Natural killer cell (primary cell): ENCODE measurements around the gene CREB5. TPM values are rescaled to one million over a fixed set of nuclear protein-coding genes. Genes with fewer than 3 reads are reported as not detected.
"Not testable (repeated sequence)": the region's sequence is repeated elsewhere in the genome, so short reads cannot be mapped to it uniquely, and the experiment has no call there.

Experiments used
- ATAC-seq, 3 donors: fragments of 150-1000 bp in 2 of 3; fragments of 200-7000 bp in 1 of 3; cut with Tn5 transposase; 1 replicate in 1 of 3; 2 replicates in 2 of 3; pipeline ENCODE4 v1.10.0; 2021; ENCODE audit warnings: mild to moderate bottlenecking in 2 of 3, moderate library complexity in 2 of 3
- DNase-seq, 2 donors: peaks; one replicate each; pipeline versions ENCODE4 v3.0.0 to v3.0.0-alpha.2; 2013 to 2021; ENCODE audit warnings: mixed read lengths in 1 of 2
- H3K27ac ChIP-seq: one replicate; pipeline ENCODE4 v1.5.1; 2013; ENCODE audit warnings: mild to moderate bottlenecking, low read length
- H3K27me3 ChIP-seq: one replicate; pipeline ENCODE4 v1.6.1; 2013; ENCODE audit warnings: low read length; ENCODE audit not compliant: control insufficient read depth, insufficient read depth
- H3K36me3 ChIP-seq: one replicate; pipeline ENCODE4 v1.6.1; 2013; ENCODE audit warnings: low read length; ENCODE audit not compliant: control insufficient read depth, insufficient read depth
- H3K4me1 ChIP-seq: one replicate; pipeline ENCODE4 v1.6.1; 2013; ENCODE audit warnings: low read length; ENCODE audit not compliant: control insufficient read depth, insufficient read depth
- H3K4me3 ChIP-seq: one replicate; pipeline ENCODE4 v1.5.1; 2013; ENCODE audit warnings: low read length
- H3K9me3 ChIP-seq: one replicate; pipeline ENCODE4 v1.6.1; 2013; ENCODE audit warnings: low read length; ENCODE audit not compliant: control insufficient read depth, insufficient read depth
- H3K27ac Mint-ChIP-seq, 2 donors: one replicate each; pipeline ENCODE4 v1.8.0; 2022; ENCODE audit warnings: mild to moderate bottlenecking in 2 of 2, mixed read lengths in 2 of 2, moderate library complexity in 1 of 2
- H3K27me3 Mint-ChIP-seq, 2 donors: one replicate each; pipeline ENCODE4 v1.8.0; 2022; ENCODE audit warnings: low read depth in 2 of 2, mixed read lengths in 2 of 2
- H3K36me3 Mint-ChIP-seq: one replicate; pipeline ENCODE4 v1.8.0; 2022; ENCODE audit warnings: mixed read lengths
- H3K4me1 Mint-ChIP-seq, 2 donors: one replicate each; pipeline ENCODE4 v1.8.0; 2022; ENCODE audit warnings: mixed read lengths in 2 of 2
- H3K4me3 Mint-ChIP-seq: one replicate; pipeline ENCODE4 v1.8.0; 2022; ENCODE audit warnings: mild to moderate bottlenecking, moderate library complexity, mixed read lengths
- H3K9me3 Mint-ChIP-seq, 2 donors: one replicate each; pipeline ENCODE4 v1.8.0; 2022; ENCODE audit warnings: mixed read lengths in 2 of 2
- CTCF ChIP-seq: fragments of 200-600 bp; IDR thresholded peaks from one replicate; pipeline ENCODE4 v1.8.0; 2022; ENCODE audit warnings: antibody characterized with exemption
- WGBS: methylation state at CpG from one replicate; pipeline ENCODE4 v1.1.7; 2013; ENCODE audit warnings: missing lambda C conversion rate; ENCODE audit not compliant: insufficient coverage; 5-methylcytosine and 5-hydroxymethylcytosine counted together
- intact Hi-C: fragments of 100-400 bp; cut with micrococcal nuclease; formaldehyde crosslinking; loops from one replicate; pipeline ENCODE4 v1.14.2; 2022
- total RNA-seq, 4 donors: library from RNA; stranded (reverse); fragments of 120-200 nt in 1 of 4; gene quantifications; one replicate each; pipeline versions ENCODE4 v1.2.3 to v1.2.4, GENCODE V29; 2013 to 2022

The CREB5 gene
- total RNA-seq, 3 donors from 2014 or later (not counting 1 experiment from before 2014, with no cell fraction given), result 0.52 to 7.0 (median 0.89) TPM

DNA sequence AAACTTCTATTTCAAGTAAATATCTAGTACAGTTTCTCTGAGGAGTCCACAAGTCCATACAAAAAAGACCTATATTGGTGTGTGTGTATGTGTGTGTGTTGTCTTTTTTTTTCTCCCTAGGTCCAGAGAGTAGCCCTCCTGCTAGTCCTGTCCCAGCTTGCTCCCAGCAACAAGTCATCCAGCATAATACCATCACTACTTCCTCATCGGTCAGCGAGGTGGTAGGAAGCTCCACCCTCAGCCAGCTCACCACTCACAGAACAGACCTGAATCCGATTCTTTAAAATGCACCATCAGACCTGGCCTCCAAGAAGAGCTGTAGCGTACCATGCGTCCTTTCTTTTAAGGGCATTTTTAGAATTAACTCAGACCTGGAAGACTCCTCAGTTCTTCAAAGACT lies 406.7 kb downstream of the CREB5 start:
- Histone ChIP-seq H3K27ac (no peak overlapping the region), H3K36me3 (no peaks in the 10 kb centered on the region), H3K4me1 (no peaks in the 10 kb centered on the region), H3K4me3 (no peak overlapping the region), H3K27me3 (peaks cover 4% of the 10 kb centered on the region), H3K9me3 (no peaks in the 10 kb centered on the region)
- H3K4me3 Mint-ChIP-seq, result no peak overlapping the region
- H3K9me3 Mint-ChIP-seq, result no peaks in the 10 kb centered on the region
- no peak for TF ChIP-seq CTCF
- ATAC-seq (no peak), DNase-seq (no peak)
- no peak overlapping the region for H3K27ac Mint-ChIP-seq
- H3K27me3 Mint-ChIP-seq, result peaks cover 10 to 22% of the 10 kb centered on the region in 2 donors
- H3K36me3 Mint-ChIP-seq, result no peaks in the 10 kb centered on the region
- WGBS, result 85% methylated on average over 5 of the region's 5 CpGs
- intact Hi-C loops, result no loop called here
- no peaks in the 10 kb centered on the region for H3K4me1 Mint-ChIP-seq

- no peaks in the 10 kb centered on the region for H3K36me3 Mint-ChIP-seq
- Histone ChIP-seq H3K4me3 (no peak overlapping the region), H3K9me3 (no peaks in the 10 kb centered on the region), H3K4me1 (no peaks in the 10 kb centered on the region), H3K27ac (no peak overlapping the region), H3K36me3 (no peaks in the 10 kb centered on the region), H3K27me3 (peaks cover 4% of the 10 kb centered on the region)
- no peak overlapping the region for H3K4me3 Mint-ChIP-seq
- no peak for ATAC-seq
- DNase-seq, result no peak
- no peak overlapping the region for H3K27ac Mint-ChIP-seq
- TF ChIP-seq CTCF, result no peak
- no peaks in the 10 kb centered on the region for H3K9me3 Mint-ChIP-seq
- H3K4me1 Mint-ChIP-seq, result no peaks in the 10 kb centered on the region
- H3K27me3 Mint-ChIP-seq, result peaks cover 30 to 47% of the 10 kb centered on the region in 2 donors
- WGBS, result no CpG with 5 or more reads among the region's 3 CpGs
- intact Hi-C loops, result no loop called here
Observed at GRCh38 chr7:28823582-28823981, 411.3 kb downstream of the CREB5 start.

DNA sequence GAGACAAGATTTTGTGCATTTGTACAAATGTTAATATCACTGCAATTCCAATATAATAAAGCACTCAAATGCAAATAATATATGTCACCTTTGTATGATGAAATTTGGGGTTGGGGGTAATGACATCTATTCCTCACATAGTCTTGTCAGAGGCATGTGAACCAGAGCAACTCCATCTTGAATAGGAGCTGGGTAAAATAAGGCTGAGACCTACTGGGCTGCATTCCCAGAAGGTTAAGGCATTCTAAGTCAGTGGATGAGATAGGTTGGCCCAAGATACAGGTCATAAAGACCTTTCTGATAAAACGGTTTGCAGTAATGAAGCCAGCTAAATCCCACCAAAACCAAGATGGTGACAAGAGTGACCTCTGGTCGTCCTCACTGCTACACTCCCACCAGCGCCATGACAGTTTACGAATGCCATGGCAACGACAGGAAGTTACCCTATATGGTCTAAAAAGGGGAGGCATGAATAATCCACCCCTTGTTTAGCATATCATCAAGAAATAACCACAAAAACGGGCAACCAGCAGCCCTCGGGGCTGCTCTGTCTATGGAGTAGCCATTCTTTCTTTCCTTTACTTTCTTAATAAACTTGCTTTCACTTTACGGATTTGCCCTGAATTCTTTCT lies 413.6 kb downstream of the CREB5 start:
- DNase-seq, H3K36me3 Mint-ChIP-seq, H3K36me3 ChIP-seq, H3K9me3 ChIP-seq, intact Hi-C loops, H3K27ac ChIP-seq, H3K27ac Mint-ChIP-seq, H3K9me3 Mint-ChIP-seq, H3K4me3 ChIP-seq, ATAC-seq, H3K27me3 ChIP-seq, H3K4me1 Mint-ChIP-seq, H3K4me1 ChIP-seq, H3K4me3 Mint-ChIP-seq: not testable (repeated sequence)
- peaks cover 33 to 40% of the 10 kb centered on the region in 2 donors for H3K27me3 Mint-ChIP-seq
- WGBS, result 77% methylated on average over 5 of the region's 8 CpGs

- Histone ChIP-seq H3K36me3 (no peaks in the 10 kb centered on the region), H3K27ac (no peak overlapping the region), H3K4me1 (no peaks in the 10 kb centered on the region), H3K9me3 (no peaks in the 10 kb centered on the region), H3K4me3 (no peak overlapping the region), H3K27me3 (no peaks in the 10 kb centered on the region)
- intact Hi-C loops, result no loop called here
- Mint-ChIP-seq H3K27ac (no peak overlapping the region), H3K9me3 (no peaks in the 10 kb centered on the region), H3K4me1 (no peaks in the 10 kb centered on the region), H3K27me3 (peaks cover 20 to 21% of the 10 kb centered on the region in 2 donors), H3K36me3 (no peaks in the 10 kb centered on the region), H3K4me3 (no peak overlapping the region)
- DNase-seq, result no peak
- ATAC-seq, result no peak
- no peak for TF ChIP-seq CTCF
- WGBS, result 80% methylated on average over 1 of the region's 1 CpG
Observed at GRCh38 chr7:28830846-28831245, 418.5 kb downstream of the CREB5 start.
